Cortex of kidney (tissue), 1 donor: ENCODE results near the gene MCHR2.
"Not testable (repeated sequence)": the region's sequence is repeated elsewhere in the genome, so short reads cannot be mapped to it uniquely, and the experiment has no call there.

Experiments
- DNase-seq: peaks from one replicate; lab custom pipeline; 2025; lab: John Stamatoyannopoulos, UW

MCHR2 gene, protein sequence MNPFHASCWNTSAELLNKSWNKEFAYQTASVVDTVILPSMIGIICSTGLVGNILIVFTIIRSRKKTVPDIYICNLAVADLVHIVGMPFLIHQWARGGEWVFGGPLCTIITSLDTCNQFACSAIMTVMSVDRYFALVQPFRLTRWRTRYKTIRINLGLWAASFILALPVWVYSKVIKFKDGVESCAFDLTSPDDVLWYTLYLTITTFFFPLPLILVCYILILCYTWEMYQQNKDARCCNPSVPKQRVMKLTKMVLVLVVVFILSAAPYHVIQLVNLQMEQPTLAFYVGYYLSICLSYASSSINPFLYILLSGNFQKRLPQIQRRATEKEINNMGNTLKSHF

DNA sequence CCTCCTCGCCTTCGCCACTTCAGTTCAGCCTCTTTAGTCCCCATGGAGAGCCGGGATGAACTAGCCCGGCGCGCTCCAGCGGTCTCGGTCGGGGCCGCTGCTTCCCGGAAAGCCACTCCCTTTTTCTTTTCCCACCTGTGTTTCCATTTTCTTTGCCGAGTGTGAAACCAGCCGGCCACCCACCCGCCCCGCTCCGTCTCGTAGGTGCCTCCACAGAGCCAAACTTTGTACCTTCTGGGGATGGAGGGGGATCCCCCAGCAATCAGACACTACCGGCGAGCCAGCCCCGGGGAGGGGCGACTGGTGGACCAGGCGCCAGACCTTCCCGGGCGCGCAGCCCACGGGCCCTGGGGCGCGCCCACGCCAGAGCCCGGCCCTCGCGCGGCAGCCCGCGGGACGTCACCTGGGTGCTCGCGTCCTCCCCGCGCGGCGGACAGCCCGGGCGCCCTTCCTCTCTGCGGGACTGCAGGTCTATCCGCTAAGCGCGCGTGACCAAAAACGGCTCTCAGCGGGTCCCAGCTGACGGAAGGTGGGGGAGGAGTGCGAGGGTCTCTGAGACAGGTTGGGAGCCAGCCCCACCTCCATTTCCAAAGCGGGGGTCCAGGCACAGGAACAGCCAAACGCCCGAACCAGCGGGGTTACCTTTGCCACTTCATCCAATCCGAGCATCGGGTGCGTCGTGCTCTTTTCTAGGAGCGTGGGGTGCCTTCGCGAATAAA is at the start of gene MCHR2:
TSS of gene MCHR2 (minus strand) at position 691 of the 719 bp plus-strand sequence. CDS start 38,076 bp downstream, outside the sequence.
- DNase-seq: no peak

DNA sequence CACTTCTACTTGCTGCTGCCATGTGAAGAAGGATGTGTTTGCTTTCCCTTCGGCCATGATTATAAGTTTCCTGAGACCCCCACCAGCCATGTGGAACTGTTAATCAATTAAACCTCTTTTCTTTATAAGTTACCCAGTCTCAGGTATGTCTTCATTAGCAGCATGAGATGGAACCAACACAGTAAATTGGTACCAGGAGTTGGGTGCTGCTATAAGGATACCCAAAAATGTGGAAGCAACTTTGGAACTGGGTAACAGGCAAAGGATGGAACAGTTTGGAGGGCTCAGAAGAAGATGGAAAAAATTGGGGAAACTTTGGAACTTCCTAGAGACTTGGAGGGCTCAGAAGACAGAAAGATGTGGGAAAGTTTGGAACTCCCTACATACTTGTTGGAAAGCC is 44.5 kb upstream of the MCHR2 start:
- not testable (repeated sequence) for DNase-seq

DNA sequence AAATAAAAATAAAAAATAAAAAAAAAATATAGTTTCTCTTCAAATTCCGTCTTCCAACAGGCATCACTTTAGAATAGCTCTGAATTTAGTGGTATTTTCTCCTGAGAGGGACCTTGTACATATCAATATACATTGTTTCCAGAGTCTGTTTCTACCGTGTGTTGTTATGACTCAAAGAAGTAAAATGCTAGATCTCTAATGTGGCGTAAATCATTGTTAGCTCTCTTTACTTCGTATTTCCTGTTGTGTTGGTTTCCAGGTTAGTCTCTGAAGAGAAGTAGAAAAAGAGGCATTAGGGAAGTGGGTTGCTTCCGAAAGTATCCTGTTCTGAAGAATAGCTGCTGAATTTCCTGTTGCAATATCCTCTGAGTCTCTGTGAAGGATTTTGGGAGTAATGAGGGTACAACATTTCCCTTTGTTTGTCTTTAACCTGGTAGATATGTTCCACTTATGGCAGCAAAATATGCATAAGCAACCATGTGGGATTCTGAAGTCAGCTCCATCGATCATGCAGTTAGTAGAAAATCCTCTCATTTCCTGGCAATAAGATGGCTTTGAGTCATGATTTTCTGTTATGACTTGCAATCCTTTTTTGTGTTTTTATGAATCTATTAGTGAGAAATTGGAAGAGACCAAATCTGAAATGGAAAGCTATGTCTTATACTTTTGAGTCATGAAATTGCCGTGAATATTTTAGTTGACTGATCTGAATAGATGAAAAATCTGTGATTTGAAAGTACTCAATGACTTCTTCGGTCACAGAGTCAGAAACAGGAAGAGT is 42.0 kb upstream of the MCHR2 start:
- DNase-seq: no peak

DNA sequence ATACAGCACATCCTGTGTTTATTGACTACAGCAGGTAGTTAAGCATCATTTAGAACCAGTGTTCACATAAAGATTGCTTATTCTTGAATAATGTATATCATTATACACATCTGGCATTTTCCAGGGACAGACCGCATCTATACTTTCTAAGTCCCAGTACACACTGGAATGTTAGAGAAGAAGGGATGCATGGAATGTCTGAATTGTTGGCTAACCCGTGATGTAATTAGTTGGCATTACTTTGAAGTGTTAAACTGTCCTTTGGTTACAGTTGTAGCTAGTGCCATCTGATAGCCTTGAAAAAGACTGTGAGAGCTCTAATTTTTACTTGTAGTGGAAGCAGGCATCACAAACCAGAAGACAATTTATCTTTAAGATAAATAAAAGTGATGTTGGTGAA is 29.8 kb upstream of the MCHR2 start:
- no peak for DNase-seq

DNA sequence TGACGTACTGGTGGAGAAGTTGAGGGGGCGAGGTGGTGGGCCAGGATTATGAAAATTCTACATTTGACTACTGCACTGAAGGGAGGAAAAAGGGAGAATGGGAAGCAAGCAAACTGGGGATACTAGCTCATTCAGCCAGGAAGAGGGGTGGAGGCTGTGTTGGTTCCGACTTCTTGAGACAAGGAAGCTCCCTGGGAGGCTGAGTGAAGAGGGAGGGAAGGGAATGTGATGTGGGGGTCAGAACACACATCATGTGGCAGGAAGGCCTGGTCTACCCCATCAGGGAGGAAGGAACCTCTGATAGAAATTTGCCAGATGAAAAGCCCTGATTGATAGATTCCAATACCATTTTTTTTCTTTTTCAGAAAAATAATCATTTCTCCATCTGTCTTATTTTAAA is 28.8 kb upstream of the MCHR2 start:
- DNase-seq: no peak

DNA sequence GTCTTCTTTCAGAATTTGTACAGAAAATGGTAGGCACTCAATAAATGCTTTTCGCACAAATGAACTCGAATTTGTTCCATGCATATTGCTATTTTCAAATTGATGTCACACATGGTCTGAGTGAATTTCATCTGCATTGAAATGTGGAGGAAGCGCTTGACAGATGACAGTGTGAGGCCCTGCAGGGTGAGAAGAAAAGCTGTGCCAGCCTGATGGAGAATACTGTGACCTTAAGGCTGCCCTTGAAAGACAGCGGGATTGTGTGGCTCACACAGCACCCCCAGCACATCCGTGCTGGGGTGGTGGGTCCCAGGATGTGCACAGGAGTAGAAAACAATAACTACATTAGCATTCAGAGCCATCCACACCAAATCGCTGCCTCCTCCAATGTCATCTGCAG is 14.8 kb upstream of the MCHR2 start:
- DNase-seq: no peak

DNA sequence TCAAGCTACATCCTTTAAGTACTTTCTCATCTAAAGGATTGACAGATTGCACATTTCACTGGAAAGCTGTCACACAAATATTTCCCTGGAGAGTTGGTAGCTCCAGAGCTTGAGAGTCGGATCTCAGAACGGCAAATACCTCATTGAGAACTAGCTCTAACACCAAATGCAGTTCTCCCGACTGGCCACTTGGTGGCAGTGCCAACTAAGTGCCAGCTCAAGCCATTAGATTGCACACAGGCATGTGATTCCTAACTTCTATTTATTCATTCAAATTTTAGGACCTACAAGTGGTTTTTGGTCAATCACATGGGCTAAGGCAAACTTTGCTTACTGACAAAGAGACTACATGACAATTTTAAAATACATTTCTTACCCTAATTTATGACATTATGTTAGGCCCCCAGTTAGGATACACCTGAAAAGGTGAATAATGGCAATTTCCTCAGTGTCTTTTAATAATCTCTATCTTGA is 7.9 kb upstream of the MCHR2 start:
- no peak for DNase-seq

DNA sequence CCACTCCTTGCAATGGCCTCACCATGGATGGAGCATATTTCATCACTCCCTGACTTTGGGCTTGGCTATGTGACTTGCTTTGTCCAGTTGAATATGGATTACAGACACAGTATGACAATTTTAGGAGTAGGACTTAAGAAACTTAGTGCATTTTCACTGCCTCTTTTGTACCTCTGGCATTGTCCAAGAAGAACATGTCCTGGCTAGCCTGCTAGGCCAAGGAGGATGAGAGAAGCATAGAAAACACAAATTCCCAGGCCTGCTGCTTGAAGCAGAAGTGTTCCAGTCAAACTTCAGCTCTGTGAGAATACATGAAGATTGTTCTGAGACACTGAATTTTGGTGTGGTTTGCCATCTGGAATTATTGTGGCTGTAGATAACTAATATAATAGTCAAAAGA is 3.1 kb upstream of the MCHR2 start:
- no peak for DNase-seq

DNA sequence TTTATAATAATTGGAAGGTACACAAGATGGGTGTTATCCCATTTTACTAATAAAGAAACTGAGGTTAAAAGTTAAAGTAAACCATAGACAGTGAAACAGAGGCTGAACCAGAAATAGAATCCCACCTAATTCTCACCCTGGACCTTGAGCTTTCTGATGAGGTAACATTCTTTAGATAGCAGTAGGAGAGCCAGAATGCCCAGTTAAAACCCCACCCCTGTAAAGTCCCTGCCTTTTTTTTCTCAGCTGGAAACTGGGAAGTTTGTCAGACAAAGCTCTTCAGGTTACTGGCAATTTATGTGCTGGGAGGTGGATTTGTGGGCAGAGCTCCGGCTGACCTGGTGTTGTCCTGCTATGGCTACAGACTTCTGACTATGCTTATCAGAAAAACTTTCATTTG is 1.9 kb upstream of the MCHR2 start:
- no peak for DNase-seq

DNA sequence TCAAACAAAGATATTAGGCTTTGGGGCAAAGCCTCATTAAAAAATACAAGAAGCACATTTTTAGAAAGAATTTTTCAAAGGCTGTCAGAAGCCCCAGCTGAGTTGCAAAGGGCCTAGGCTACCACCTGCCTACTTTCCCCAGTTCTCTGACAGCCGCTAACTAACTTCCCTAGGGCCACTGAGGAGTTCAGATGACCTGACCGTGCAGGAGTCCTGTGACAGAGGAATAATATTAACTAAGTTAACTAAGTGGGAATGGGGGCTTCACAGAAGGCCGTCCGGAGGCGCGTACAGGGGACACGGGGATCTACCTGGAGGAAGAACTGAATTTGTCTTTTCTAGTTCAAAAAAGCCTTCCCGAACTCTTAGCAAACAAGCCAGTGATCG is 884 bp downstream of the MCHR2 start:
- DNase-seq: no peak

DNA sequence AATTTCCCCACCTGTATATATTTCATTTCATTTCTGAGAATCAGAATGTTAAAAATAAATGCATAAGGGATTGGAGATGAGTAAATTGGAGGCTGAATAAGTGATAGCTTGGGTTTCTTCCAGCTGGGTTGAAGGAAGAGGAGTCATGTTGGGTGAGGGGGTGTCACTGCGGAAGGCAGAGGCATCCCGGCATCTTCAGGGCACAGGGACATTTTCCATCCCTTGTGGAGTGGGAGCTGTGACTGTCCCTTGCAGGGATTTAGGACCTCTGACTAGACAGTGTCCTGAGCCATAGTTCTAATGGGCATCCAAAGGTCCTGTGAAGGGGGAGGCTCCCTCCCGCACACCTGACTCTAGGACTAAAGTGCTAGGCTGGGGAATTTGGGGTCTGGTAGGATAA is 2.1 kb downstream of the MCHR2 start:
- DNase-seq: no peak

DNA sequence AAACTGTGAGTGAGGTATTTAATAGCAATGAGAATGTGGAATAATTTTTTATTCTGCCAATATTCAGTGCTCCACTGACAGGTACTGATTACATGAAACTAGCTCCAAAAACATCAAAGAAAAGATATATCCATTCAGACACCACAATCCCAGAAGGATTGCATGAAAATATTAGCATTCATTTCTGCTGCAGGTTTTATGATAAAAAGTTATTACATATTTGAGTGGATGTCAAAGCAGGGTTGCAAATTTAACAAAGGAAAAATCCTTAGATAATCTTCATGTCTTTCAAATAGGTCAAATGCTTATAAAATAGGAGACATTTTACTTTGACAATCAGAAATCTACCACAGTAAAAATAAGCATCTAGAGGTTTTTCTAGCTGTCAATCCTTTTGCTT is 13.3 kb downstream of the MCHR2 start:
- no peak for DNase-seq

DNA sequence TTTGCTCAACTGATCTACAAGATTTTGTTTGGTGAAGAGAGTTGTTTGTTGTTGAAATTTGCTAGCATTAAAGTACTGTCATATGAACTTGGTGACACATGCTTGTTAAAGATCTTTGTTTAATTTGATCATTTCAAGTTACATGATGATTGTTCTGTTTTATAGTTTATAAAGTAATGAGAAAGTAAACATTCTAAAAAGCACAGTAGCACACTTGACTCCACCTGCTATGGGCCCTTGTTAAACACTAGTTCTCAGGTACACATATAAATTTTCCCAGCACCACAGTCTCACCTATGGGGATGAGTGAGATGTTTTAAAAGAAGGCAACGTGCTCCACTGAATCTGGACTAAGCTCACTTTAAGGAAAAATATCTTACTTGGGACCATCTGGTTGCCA is 14.1 kb downstream of the MCHR2 start:
- DNase-seq: no peak

DNA sequence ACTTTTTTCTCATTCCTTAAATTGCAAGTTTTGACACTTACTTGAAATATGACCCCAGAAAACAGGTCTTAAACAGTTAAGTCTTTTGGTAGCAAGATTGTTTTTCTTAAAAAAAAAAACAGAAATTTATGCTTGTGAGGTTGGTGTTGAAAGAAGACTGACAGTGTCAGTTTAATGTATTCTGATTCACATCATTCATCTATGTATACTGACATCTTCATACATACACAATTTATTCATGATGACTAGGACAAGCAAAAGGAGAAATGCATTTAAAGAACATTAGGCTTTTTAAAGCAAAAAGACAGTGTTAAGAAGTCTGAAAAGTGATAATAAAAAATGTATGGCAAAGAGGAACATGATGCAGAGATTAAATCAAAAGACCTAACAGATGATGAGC is 27.0 kb downstream of the MCHR2 start:
- DNase-seq: no peak

DNA sequence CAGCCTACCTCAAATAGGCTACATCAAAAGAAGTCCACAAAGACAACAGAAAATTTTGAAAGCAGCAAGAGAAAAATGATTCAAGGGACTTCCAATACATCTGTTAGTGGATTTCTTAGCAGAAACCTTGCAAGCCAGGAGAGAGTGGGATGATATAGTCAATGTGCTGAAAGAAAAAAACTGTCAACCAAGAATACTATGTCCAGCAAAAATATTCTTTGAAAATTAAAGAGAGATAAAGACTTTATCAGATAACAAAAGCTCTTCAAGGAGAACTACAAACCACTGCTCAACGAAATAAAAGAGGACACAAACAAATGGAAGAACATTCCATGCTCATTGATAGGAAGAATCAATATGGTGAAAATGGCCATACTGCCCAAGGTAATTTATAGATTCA is 34.0 kb downstream of the MCHR2 start:
- DNase-seq: no peak

DNA sequence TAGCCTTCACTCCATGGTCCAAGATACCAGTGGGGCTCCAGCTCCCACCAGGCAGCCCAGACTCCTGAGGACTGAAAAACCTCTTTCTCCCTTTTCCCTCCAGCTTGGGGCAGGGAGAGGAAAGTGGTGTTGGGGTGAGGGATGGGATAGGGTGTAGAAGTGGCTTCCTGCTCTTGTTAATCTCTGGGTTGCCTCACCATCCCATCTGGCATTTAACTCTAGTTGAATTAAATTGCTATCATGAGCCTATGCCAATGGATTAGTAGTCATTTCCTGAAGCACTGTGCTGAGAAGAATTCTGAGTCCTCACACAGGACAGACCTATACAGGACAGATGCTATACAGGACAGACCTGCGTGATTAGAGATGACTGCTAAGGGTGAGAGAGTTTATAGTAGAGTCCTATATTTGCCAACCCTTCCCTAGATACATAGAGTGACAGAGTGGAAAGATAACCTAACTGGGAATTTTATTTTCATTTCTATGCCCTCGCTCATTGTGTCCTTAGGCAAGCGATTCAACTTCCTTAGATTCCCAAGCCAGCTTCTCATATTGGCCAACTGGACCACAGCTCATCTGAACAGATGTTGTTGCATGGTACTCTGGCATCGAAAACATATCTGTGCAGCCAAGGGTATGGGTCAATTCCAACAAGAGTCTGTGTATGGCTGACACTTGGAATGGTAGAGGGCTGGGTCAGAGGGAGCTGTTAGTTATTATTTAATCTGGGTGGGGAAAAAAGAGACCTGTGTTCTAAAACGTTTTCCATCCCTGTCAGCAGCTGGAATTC is 42.8 kb downstream of the MCHR2 start:
- DNase-seq: no peak

DNA sequence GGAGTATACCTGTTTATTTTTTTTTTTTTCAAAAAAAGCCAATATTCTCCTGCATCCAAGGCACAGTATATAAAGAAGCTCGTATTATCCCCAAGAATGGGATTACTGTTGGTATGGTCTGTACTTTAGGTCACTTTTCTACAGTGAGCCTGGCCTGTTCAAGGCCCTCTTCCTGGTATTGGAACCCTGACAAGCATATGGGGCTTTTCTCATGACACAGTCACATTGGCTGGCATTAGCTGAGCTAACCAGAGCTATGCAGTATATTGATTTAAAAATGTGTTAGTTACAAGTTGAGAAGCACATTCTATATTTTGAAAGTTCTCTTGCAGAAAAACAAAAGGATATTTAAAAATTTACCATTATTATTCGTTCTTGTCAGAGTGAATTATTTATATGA is 48.0 kb downstream of the MCHR2 start:
- no peak for DNase-seq

DNA sequence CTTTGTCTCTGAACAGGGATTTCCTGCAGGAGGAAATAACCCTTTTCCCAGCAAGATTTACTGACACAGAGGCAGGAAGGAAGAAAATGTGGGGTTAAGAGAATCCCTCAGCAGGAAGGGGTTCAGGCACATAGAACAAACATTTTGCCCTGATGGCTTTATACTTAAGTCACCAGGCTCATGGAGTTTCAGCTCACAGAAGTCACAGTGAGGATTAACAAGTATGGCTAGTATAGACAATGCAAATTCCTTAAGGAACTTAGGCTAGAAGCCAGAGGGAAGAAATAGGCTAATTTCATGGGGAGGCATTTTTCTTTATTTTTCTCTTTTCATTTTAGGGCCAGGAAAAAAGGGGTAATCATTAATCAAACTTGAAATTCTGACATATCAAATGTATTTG is 50.2 kb downstream of the MCHR2 start:
- DNase-seq: no peak

DNA sequence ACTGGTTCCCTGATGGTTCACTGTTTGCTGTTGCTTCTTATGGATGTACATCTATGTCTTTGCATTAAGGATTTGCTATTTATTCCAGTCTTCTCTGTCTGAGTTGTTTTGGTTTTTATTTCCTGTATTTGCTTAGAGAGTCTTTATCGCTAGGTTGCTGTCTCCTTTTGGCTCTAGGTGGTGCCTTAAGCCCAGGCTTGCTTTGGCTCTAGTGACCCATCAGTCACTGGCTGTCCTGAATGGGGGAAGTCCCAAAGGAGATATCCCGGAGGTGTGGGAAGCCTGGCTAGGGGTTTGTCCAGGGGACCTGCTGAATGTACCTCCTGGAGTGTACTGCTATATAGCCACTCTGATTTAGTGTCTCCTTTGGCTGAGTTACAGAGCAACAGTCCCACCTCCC is 53.4 kb downstream of the MCHR2 start:
- DNase-seq: no peak

DNA sequence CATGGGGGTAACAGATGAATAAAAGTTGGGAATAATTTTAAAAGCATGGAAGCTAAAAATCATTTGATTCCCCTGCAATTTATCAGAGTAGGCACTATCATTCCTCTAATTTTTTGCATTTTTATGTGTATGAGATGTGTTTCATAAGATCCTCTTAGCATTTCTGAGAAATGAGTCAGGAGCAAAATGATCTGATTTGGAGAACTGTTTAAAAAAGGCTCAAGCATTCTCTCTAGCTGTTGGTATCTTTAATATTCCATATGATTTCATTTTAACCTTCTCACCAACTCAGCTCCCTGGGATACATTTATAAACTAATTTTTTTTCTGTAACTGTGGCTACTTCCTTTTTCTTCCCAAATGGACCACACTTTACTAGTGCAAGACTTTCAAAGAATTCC is 60.9 kb downstream of the MCHR2 start:
- no peak for DNase-seq

DNA sequence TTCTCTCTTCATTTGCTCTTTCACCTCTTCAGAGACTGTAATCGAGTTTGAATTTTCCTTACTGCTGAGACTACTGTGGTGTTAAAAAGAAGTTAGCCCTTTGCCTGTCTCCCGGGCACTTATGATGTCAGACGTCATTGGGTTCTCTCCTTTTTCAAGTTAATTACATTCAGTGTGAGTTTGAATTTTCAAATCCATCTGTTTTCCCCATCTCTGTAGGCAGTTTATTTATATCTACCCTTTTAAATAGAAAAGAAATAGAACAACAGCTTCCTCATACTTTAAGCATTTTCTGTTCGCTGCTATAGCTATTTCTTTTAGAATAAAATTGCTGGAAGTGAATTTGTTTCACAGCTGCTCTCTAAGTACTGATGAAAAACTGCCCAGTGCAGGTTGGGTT is 81.4 kb downstream of the MCHR2 start:
- no peak for DNase-seq
